Spleen (tissue), 7 donors: Measurements from ENCODE around the gene DCAF6.

Source experiments
- CTCF ChIP-seq, 11 experiments: fragments of 200-600 bp in 7 of 11; fragments of 450-650 bp in 4 of 11; sonication (generic) in 4 of 11; IDR thresholded peaks in 8 of 11; conservative IDR thresholded peaks in 3 of 11; 1 replicate in 7 of 11; 2 replicates in 4 of 11; pipeline versions ENCODE4 v1.4.0 to v1.8.0; 2016 to 2021; ENCODE audit warnings: antibody characterized with exemption in 11 of 11, inconsistent platforms in 4 of 11, mild to moderate bottlenecking in 1 of 11
- POLR2A ChIP-seq, 3 donors: fragments of 450-650 bp; IDR thresholded peaks; one replicate each; pipeline ENCODE4 v1.5.1; 2017; ENCODE audit warnings: antibody characterized with exemption in 3 of 3, mild to moderate bottlenecking in 1 of 3
- donor health status: DM: no; HTN: no; CAD: no; lungs with moderate emphysema.
- donor health status: DM: no; HTN: no; CAD: no.
- donor health status: DM: no; HTN: no; CAD: no.

DNA sequence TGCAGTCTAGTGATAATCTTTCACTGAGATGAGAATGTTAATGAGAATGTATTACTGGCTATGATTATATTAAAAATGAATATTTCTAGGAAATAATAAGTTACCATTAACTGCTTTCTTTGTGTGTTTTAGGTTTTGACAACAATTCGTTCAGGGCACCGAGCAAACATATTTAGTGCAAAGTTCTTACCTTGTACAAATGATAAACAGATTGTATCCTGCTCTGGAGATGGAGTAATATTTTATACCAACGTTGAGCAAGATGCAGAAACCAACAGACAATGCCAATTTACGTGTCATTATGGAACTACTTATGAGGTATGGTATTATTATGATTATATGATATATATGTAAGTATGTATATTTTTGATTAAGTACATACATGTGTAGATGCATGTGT is 38.2 kb downstream of the DCAF6 start:
- TF ChIP-seq CTCF (IDR thresholded peaks at IDR 0.05 in 8 of 11, conservative IDR thresholded peaks at IDR 0.05 in 3 of 11) (no peak), POLR2A (IDR thresholded peaks at IDR 0.05) (no peak)
